Cardiac atrium fibroblast (primary cell): Measurements from ENCODE around the gene OR10H3. TPM values are rescaled to one million over a fixed set of nuclear protein-coding genes. Genes with fewer than 3 reads are reported as not detected.

ENCODE experiments used
- total RNA-seq: library from RNA; depleted of rRNA; stranded (reverse); fragments of >200 nt; gene quantifications from 2 replicates; pipeline ENCODE4 v1.2.3, GENCODE V29; 2015

OR10H3 gene
- total RNA-seq = not detected in 2 replicates

GRCh38 chr19:15737722-15738121 is at the start of gene OR10H3:
TSS of gene OR10H3 (plus strand) at chr19:15737985. CDS start at chr19:15741393, 3,408 bp downstream.

GRCh38 chr19:15727724-15728123 is 10.1 kb upstream of the OR10H3 start, which contains the start of gene OR10H2:
TSS of gene OR10H2 (plus strand) at chr19:15728024. CDS start at chr19:15728044, 20 bp downstream.

DNA sequence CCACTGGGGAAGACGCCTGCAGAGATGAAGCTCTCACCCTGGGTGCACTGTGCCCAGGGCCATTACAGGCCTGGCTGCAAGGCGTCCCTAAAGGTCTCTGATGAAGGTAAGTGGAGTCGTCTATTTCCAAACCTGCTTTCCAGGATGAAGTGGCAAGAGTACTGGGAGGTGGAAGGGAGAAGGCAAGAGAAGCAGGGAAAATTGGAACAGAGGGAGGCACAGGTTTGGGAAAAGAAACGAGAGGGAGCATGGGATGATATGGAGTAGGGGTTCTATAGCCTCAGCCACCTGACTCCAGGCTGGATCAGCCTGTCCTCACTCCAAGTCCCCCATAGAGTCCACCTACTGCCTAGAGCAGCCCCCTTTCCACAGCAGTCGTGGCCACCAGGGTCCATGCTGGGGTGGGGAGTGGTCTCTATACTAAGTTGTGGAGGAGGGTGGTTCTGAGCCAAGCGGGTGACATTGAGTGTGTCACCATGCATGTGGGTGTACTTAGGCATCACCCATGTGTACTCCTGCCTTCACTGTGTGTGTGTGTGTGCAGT is 49.9 kb downstream of the OR10H3 start, which contains the start of gene OR10H5:
TSS of gene OR10H5 (plus strand) at position 51 of the 545 bp plus-strand sequence. CDS start 6,388 bp downstream, outside the sequence.

Other genes starting within 250 kb of the OR10H3 start
- gene CYP4F22, start 229.5 kb upstream of the OR10H3 start, total RNA-seq = not detected in 2 replicates
- not detected in 2 replicates for gene CYP4F8, start 122.8 kb upstream of the OR10H3 start, total RNA-seq
- not detected in 2 replicates for gene CYP4F3, start 97.1 kb upstream of the OR10H3 start, total RNA-seq
- not detected in 2 replicates for gene CYP4F12, start 64.9 kb upstream of the OR10H3 start, total RNA-seq
- gene OR10H2, start 10.0 kb upstream of the OR10H3 start, total RNA-seq = not detected in 2 replicates
- not detected in 2 replicates for gene OR10H5, start 49.7 kb downstream of the OR10H3 start, total RNA-seq
- gene OR10H1, start 77.7 kb downstream of the OR10H3 start, total RNA-seq = not detected in 2 replicates
- gene CYP4F2, start 160.1 kb downstream of the OR10H3 start, total RNA-seq = not detected in 2 replicates
- gene CYP4F11, start 196.5 kb downstream of the OR10H3 start, total RNA-seq = not detected in 2 replicates
- gene OR10H4, start 211.0 kb downstream of the OR10H3 start, total RNA-seq = not detected in 2 replicates